HepG2 (cell line): Measurements from ENCODE around the gene TBC1D4. TPM values are rescaled to one million over a fixed set of nuclear protein-coding genes. Genes with fewer than 3 reads are reported as not detected.

ENCODE experiments used
- ATAC-seq: fragments of 200-7000 bp; cut with Tn5 transposase; 3 replicates; pipeline ENCODE4 v1.9.1; 2020; ENCODE audit warnings: mild to moderate bottlenecking, moderate library complexity
- BruUV-seq: library from RNA; stranded (reverse); fragments of 400-500 nt; replicated peaks from 2 replicates; lab custom pipeline; 2021; lab: Mats Ljungman, UMichigan
- CTCF ChIA-PET: fragments of 300-600 bp; formaldehyde crosslinking; extraction: SDS; loops from one replicate; lab custom pipeline; 2021; ENCODE audit warnings: low total read pairs, inconsistent platforms, low intra/inter-chr PET ratio; lab: Yijun Ruan, JAX
- POLR2A ChIA-PET: fragments of 350-600 bp; sonication (Branson Sonifier 250); formaldehyde crosslinking; loops from one replicate; lab custom pipeline; 2020; ENCODE audit warnings: antibody characterized with exemption, inconsistent platforms; lab: Yijun Ruan, JAX
- DNase-seq: peaks from one replicate; pipeline ENCODE4 v3.0.0-alpha.2; 2015; ENCODE audit warnings: low spot score
- FAIRE-seq: peaks from 3 replicates; lab custom pipeline; 2011; peaks lifted over from hg19 to GRCh38; lab: Jason Lieb, UNC
- H2AFZ ChIP-seq: one replicate; pipeline ENCODE4 v1.6.1; 2011; ENCODE audit warnings: low read length, inconsistent platforms
- H3K27ac ChIP-seq: fragments of 300-600 bp; 3 replicates; pipeline ENCODE4 v1.8.0; 2011; ENCODE audit warnings: mixed run types, mild to moderate bottlenecking, mixed read lengths, low read length, inconsistent platforms; ENCODE audit not compliant: insufficient read depth; ENCODE audit errors: extremely low read length
- H3K27me3 ChIP-seq, 2 experiments: fragments of 200-600 bp in 1 of 2; 2 replicates in 1 of 2; 3 replicates in 1 of 2; pipeline versions ENCODE4 v1.6.0 to v1.8.0; 2011; ENCODE audit warnings: low read length in 2 of 2, mild to moderate bottlenecking in 2 of 2, moderate library complexity in 2 of 2, inconsistent platforms in 1 of 2; ENCODE audit not compliant: insufficient read depth in 2 of 2, control insufficient read depth in 1 of 2
- H3K36me3 ChIP-seq, 2 experiments: fragments of 200-600 bp in 1 of 2; replicated peaks in 1 of 2; 2 replicates in 1 of 2; 3 replicates in 1 of 2; pipeline versions ENCODE4 v1.5.1 to v1.8.0; 2011; ENCODE audit warnings: low read length in 2 of 2, inconsistent platforms in 1 of 2; ENCODE audit not compliant: insufficient read depth in 2 of 2, control insufficient read depth in 1 of 2
- H3K4me1 ChIP-seq: 2 replicates; pipeline ENCODE4 v1.5.1; 2012; ENCODE audit warnings: low read length, inconsistent platforms; ENCODE audit not compliant: insufficient read depth
- H3K4me2 ChIP-seq: 2 replicates; pipeline ENCODE4 v1.6.0; 2011; ENCODE audit warnings: low read depth, low read length, inconsistent platforms
- H3K4me3 ChIP-seq, 3 experiments: fragments of 200-600 bp in 1 of 3; sonication (generic), shearing (Covaris generic) in 1 of 3; replicated peaks in 1 of 3; 2 replicates each; pipeline ENCODE4 v1.5.1; 2011 to 2016; ENCODE audit warnings: low read length in 3 of 3, inconsistent platforms in 2 of 3, low read depth in 2 of 3, mild to moderate bottlenecking in 2 of 3, control low read depth in 1 of 3, mixed read lengths in 1 of 3; ENCODE audit not compliant: insufficient read depth in 1 of 3
- H3K79me2 ChIP-seq: one replicate; pipeline ENCODE4 v1.6.1; 2011; ENCODE audit warnings: low read length, inconsistent platforms; ENCODE audit not compliant: insufficient read depth
- H3K9ac ChIP-seq: 2 replicates; pipeline ENCODE4 v1.6.0; 2011; ENCODE audit warnings: mild to moderate bottlenecking, low read depth, low read length, inconsistent platforms; ENCODE audit not compliant: insufficient read depth
- H3K9me3 ChIP-seq: 2 replicates; pipeline ENCODE4 v1.5.1; 2012; ENCODE audit warnings: mild to moderate bottlenecking, low read length
- H4K20me1 ChIP-seq: 2 replicates; pipeline ENCODE4 v1.6.0; 2011; ENCODE audit warnings: inconsistent platforms, mild to moderate bottlenecking, low read length, moderate library complexity; ENCODE audit not compliant: insufficient read depth
- FOXJ3 ChIP-seq: sonication (generic); formaldehyde crosslinking; IDR thresholded peaks from 2 replicates; pipeline ENCODE4 v1.4.0; 2020; ENCODE audit warnings: missing genetic modification reagents, mild to moderate bottlenecking, borderline replicate concordance
- HIC2 ChIP-seq: sonication (generic); formaldehyde crosslinking; IDR thresholded peaks from 2 replicates; pipeline ENCODE4 v1.9.0; 2022; ENCODE audit warnings: low read depth, missing genetic modification reagents
- KLF15 ChIP-seq: sonication (generic); formaldehyde crosslinking; IDR thresholded peaks from 2 replicates; pipeline ENCODE4 v1.8.1; 2023; ENCODE audit warnings: borderline replicate concordance, mild to moderate bottlenecking, inconsistent platforms, missing genetic modification reagents, mixed read lengths
- KMT2A ChIP-seq: sonication (generic); formaldehyde crosslinking; IDR thresholded peaks from 2 replicates; pipeline ENCODE4 v1.4.0; 2020; ENCODE audit warnings: missing genetic modification reagents
- RAD51 ChIP-seq: fragments of 450-650 bp; IDR thresholded peaks from 2 replicates; pipeline ENCODE4 v1.6.1; 2016; ENCODE audit warnings: borderline replicate concordance
- ZMYM4 ChIP-seq: sonication (generic); formaldehyde crosslinking; IDR thresholded peaks from 2 replicates; pipeline ENCODE4 v1.8.1; 2023; ENCODE audit warnings: mild to moderate bottlenecking, missing genetic modification reagents
- ZNF142 ChIP-seq: sonication (generic); formaldehyde crosslinking; IDR thresholded peaks from 2 replicates; pipeline ENCODE4 v1.4.0; 2020; ENCODE audit warnings: missing genetic modification reagents
- ZNF20 ChIP-seq: sonication (generic); formaldehyde crosslinking; IDR thresholded peaks from 2 replicates; pipeline ENCODE4 v1.4.0; 2020; ENCODE audit warnings: mild to moderate bottlenecking, moderate library complexity, missing genetic modification reagents
- ZNF337 ChIP-seq: sonication (generic); formaldehyde crosslinking; IDR thresholded peaks from 2 replicates; pipeline ENCODE4 v1.5.1; 2020; ENCODE audit warnings: missing genetic modification reagents, low read depth, mild to moderate bottlenecking, borderline replicate concordance
- ZNF562 ChIP-seq: sonication (generic); formaldehyde crosslinking; IDR thresholded peaks from 2 replicates; pipeline ENCODE4 v1.8.0; 2022; ENCODE audit warnings: missing genetic modification reagents, borderline replicate concordance
- ZNF775 ChIP-seq: sonication (generic); formaldehyde crosslinking; IDR thresholded peaks from 2 replicates; pipeline ENCODE4 v1.4.0; 2020; ENCODE audit warnings: missing genetic modification reagents, mild to moderate bottlenecking, moderate library complexity, borderline replicate concordance
- ZNF784 ChIP-seq: sonication (generic); formaldehyde crosslinking; IDR thresholded peaks from 2 replicates; pipeline ENCODE4 v1.5.1; 2020; ENCODE audit warnings: missing genetic modification reagents, mild to moderate bottlenecking, borderline replicate concordance
- ZSCAN22 ChIP-seq: sonication (generic); formaldehyde crosslinking; IDR thresholded peaks from 2 replicates; pipeline ENCODE4 v1.4.0; 2020; ENCODE audit warnings: mild to moderate bottlenecking, missing genetic modification reagents
- ZUFSP ChIP-seq: sonication (generic); formaldehyde crosslinking; IDR thresholded peaks from 2 replicates; pipeline ENCODE4 v1.9.0; 2021; ENCODE audit warnings: missing genetic modification reagents, mild to moderate bottlenecking, borderline replicate concordance
- WGBS: methylation state at CpG from one replicate; pipeline ENCODE4 v1.1.6; 2017; ENCODE audit warnings: low lambda C conversion rate; 5-methylcytosine and 5-hydroxymethylcytosine counted together
- in situ Hi-C: cut with HindIII; loops from 2 replicates; pipeline ENCODE4 v1.10.0; 2017; ENCODE audit warnings: low pct_unique_long_range_greater_than_20kb; ENCODE audit not compliant: extremely low pct_ligation_motif_present
- intact Hi-C: fragments of 100-400 bp; cut with micrococcal nuclease; formaldehyde crosslinking; loops from one replicate; pipeline ENCODE4 v1.10.0; 2022; ENCODE audit not compliant: unreplicated experiment
- polyA plus RNA-seq, 8 experiments: library from polyadenylated mRNA; depleted of rRNA in 3 of 8; stranded (reverse) in 7 of 8; unstranded in 1 of 8; fragments of >200 nt; fragmentation: Illumina TruSeq in 4 of 8; extraction: Trizol in 4 of 8; gene quantifications; 2 replicates each; pipeline versions ENCODE4 v1.2.1 to v1.2.3, GENCODE V29; 2011 to 2016; ENCODE audit warnings: low read depth in 4 of 8, missing spikeins in 1 of 8, mixed read lengths in 1 of 8; ENCODE audit not compliant: insufficient read depth in 1 of 8
- total RNA-seq, 5 experiments: library from RNA; depleted of rRNA; stranded (reverse); fragments of >200 nt; fragmentation: Illumina TruSeq; extraction: Trizol; gene quantifications; 2 replicates each; pipeline ENCODE4 v1.2.3, GENCODE V29; 2016; ENCODE audit warnings: low read depth in 1 of 5

Gene TBC1D4
- total and polyA plus RNA-seq, 2 of the 13 experiments (the other 11 are each of a cell fraction or from before 2014, with no cell fraction given) = 35.9 to 64.4 TPM

GRCh38 chr13:75470676-75471075 is 11.3 kb downstream of the TBC1D4 start:
- Histone ChIP-seq H3K27me3 (no peaks in the 10 kb centered on the region), H3K36me3 (peaks cover 0 to 2% of the 10 kb centered on the region in 2 experiments; a peak in 4 of 5 replicates), H3K9me3 (no peaks in the 10 kb centered on the region), H4K20me1 (peaks cover 35% of the 10 kb centered on the region), H3K79me2 (peaks cover 98% of the 10 kb centered on the region), H2AFZ (no peak overlapping the region), H3K4me3 (no peak overlapping the region), H3K27ac (no peak overlapping the region), H3K9ac (no peak overlapping the region), H3K4me1 (peaks cover 62% of the 10 kb centered on the region), H3K4me2 (no peak overlapping the region)
- CTCF ChIA-PET = no interaction called here
- no TSS peak for BruUV-seq
- ATAC-seq = no peak
- DNase-seq = no peak
- no peak for FAIRE-seq
- intact Hi-C loops (no loop called here), in situ Hi-C loops (no loop called here)
- 91% methylated on average over 4 of the region's 4 CpGs for WGBS
- POLR2A ChIA-PET = interaction anchor here (0.7 kb wide), 1 partner anchor 8 kb away, joined by 3 read pairs; no protein-coding TSS in a partner anchor
- TF ChIP-seq ZNF20 (CRISPR knock-in tag) (no peak), ZNF142 (CRISPR knock-in tag) (no peak), KLF15 (CRISPR knock-in tag) (no peak), ZSCAN22 (CRISPR knock-in tag) (no peak), RAD51 (no peak), ZNF337 (no peak), ZUFSP (CRISPR knock-in tag) (no peak), ZNF775 (no peak), HIC2 (CRISPR knock-in tag) (no peak), ZMYM4 (CRISPR knock-in tag) (no peak), ZNF784 (CRISPR knock-in tag) (no peak), KMT2A (CRISPR knock-in tag) (no peak), ZNF562 (CRISPR knock-in tag) (no peak), FOXJ3 (CRISPR knock-in tag) (no peak)
